Putamen (tissue), 1 donor: ENCODE results near the gene TMEM45A.
"Not testable (repeated sequence)": the region's sequence is repeated elsewhere in the genome, so short reads cannot be mapped to it uniquely, and the experiment has no call there.

ENCODE experiments used
- DNase-seq: peaks from one replicate; pipeline ENCODE4 v3.0.0-alpha.2; 2016; ENCODE audit warnings: low spot score

Gene TMEM45A

GRCh38 chr3:100575704-100576103, 83.3 kb downstream of the TMEM45A start:
- no peak for DNase-seq

- no peak for DNase-seq
Measured at GRCh38 chr3:100577382-100578008, 85.1 kb downstream of the TMEM45A start.

DNA sequence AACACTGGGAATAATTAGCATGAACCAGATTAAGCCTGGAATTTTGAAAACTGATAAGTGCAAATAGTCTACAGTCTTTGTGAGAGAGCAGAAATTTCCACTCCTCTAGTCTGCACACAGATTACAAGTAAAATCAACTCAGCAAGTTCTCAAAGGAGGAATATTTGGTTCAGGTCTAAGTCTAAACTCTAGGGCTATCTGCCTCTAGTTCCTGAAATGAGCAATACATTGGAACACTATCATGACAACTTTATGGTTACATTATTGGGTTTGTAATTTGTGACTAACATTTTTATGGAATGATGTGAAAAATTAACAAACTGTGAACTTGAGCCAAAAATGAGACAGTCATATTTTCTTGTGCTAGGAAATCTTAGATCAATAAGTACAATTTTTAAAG, 86.2 kb downstream of the TMEM45A start:
- DNase-seq, result no peak

- DNase-seq, result no peak
Measured at GRCh38 chr3:100580147-100580546, 87.7 kb downstream of the TMEM45A start.

DNA sequence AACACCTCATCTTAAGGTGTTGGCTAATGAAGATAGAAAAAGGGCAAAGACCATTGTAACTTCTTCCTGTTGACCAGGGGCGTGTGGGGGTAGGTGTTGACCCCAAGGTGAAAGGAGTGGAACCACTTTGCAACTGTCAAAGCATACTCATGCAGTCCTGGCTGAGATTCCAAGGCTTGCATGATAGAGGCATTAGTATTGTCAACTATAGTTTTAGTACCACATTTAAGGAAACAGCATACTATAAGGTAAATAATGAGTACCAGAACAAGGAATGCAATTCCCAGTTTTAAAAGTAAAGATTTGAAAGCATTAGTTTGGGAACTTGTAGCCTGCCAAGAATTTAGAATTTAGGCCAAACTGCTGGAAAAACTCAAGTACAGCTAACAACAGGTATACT, 89.2 kb downstream of the TMEM45A start:
- no peak for DNase-seq

DNA sequence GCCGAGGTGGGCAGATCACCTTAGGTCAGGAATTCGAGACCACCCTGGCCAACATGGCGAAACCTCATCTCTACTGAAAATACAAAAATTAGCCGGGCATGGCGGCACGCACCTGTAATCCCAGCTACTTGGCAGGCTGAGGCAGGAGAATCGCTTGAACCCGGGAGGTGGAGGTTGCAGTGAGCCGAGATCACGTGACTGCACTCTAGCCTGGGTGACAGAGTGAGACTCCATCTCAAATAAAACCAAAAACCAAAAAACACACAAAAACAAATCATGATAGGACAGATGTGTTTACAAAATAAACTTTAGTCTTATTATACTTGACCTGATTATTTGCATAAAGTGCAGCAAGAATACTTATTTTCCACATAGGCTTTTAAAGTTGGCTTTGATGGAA, 89.7 kb downstream of the TMEM45A start:
- DNase-seq, result not testable (repeated sequence)

GRCh38 chr3:100584101-100584660, 91.8 kb downstream of the TMEM45A start:
- no peak for DNase-seq

- no peak for DNase-seq
Measured at GRCh38 chr3:100586832-100587231, 94.4 kb downstream of the TMEM45A start.

- DNase-seq, result peak; percentile 74
Measured at GRCh38 chr3:100588251-100588650, 95.8 kb downstream of the TMEM45A start.

DNA sequence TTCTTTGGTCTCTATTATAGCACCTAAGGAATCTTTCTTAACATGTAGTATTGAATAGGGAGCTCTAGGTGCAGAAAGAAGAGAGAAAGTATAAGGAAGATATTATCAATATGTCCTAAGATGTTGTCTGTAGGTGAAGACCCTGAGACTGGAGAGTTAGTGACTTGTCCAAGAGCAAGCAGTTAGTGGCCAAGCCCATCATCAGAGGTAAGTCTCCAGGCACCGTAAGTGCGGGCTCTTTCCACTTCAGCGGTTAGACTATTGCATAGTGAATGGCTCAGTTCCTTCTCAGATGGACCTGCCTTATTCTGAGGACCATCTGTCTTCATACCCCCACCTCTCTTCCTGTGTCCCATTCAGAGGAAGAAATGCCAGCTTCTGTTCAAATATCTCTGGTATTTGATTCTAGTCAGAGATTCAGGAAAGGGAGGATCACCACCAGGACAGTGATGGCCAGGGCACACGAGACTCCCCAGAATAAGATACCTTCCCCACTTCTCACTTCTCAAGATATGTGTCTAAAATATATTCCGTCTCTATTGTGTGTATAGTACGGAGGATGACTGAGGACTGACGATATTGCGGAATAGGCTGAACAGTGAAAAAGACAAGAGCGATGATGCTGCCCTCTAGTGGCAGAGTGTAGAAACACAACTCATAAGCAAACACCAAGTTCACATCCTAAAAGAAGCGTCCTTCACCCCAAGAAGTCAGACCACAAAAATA, 97.9 kb downstream of the TMEM45A start:
- peak; percentile 74 for DNase-seq

GRCh38 chr3:100590840-100591147, 98.4 kb downstream of the TMEM45A start:
- no peak for DNase-seq

GRCh38 chr3:100591411-100591810, 99.0 kb downstream of the TMEM45A start:
- no peak for DNase-seq

DNA sequence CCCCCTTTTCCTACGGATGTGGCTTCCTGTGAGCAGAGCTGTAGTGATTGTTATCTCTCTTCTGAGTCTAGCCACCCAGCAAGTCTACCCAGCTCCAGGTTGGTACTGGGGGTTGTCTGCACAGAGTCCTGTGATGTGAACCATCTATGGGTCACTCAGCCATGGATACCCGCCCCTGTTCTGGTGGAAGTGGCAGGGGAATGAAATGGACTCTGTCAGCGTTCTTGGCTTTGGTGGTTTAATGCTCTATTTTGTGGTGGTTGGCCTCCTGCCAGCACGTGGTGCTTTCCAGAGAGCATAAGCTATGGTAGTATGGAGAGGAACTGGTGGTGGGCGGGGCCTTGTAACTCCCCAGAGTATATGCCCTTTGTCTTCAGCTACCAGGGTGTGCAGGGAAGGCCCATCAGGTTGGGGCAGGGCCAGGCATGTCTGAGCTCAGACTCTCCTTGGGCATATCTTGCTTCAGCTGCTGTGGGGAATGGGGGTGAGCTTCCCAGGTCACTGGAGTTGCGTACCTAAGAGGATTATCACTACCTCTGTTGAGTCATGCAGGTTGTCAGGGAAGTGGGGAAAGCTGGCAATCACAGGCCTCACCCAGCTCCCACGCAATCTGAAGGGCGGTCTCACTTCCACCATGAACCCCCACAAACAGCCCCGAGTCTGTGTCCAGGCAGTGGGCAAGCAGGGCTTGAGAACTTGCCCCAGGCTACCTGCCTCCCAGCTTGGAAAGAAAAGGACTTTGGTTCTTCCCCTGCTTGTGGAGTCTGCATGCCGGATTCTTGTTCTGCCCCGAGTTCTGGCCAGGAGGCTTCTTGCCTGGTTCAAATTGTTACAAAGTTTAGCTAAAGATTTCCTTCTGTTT, 108.0 kb downstream of the TMEM45A start:
- no peak for DNase-seq

DNA sequence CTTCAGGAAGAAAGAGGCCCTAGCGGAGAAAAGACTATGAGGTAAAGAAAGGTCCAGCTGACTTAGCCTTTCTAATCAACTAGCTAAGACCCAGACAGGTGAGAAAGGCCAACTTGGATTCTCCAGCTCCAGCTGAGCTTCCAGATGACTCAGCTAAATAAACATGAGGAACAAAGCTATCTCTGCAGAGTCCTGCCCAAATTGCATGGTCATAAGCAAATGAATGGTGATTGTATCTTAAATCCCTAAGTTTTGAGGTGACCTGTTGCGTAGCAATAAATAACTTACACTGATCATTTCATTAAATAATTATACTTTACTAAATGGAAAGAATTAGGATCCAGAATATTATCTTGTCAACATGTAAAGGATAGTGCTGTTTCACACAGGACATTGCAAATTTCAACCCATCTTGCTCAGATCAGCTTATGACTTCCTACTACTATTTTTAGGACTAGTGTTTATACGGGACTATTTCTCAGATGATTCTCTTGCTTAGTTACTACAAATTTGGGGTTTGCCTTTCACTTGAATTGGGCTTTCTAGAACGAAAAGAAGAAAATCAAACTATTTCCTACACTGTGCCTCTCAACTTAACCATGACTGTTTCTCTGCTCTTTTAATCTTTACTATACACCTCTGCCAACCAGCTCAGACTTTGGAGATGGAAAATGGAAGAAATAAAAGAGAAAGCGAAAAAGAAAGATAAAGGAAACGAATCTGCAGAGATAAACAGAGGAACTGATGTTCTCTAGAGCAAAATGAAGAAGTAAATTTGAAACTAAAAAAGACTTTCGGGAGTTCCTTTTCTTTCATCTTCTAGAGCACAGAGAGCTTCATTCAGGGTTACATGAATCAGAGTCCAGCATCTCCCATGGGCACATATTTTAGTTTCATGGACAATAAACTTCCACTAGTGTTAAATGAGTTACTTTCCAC, 110.4 kb downstream of the TMEM45A start:
- no peak for DNase-seq

- DNase-seq, result peak; percentile 27
Measured at GRCh38 chr3:100603469-100603868, 111.0 kb downstream of the TMEM45A start.

DNA sequence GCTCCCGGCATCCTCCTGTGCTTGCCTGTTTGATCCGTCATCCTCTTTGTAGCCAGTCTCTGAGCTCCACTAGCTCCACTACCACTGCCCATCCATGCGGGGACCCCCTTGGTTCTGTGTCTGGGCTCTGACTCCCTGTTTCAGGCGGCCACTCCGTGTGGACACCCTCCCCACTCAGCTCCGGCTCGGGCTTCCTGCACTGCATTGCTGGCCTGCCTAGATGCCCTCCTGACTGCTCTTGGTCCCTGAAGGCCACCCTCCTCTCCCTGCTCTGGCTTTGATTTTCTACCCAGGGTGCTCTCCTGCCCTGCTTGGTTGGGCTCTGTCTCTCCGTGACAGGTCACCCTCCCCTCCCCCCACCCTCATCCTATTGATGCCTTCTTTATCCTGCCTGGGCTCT, 112.9 kb downstream of the TMEM45A start:
- DNase-seq, result no peak

DNA sequence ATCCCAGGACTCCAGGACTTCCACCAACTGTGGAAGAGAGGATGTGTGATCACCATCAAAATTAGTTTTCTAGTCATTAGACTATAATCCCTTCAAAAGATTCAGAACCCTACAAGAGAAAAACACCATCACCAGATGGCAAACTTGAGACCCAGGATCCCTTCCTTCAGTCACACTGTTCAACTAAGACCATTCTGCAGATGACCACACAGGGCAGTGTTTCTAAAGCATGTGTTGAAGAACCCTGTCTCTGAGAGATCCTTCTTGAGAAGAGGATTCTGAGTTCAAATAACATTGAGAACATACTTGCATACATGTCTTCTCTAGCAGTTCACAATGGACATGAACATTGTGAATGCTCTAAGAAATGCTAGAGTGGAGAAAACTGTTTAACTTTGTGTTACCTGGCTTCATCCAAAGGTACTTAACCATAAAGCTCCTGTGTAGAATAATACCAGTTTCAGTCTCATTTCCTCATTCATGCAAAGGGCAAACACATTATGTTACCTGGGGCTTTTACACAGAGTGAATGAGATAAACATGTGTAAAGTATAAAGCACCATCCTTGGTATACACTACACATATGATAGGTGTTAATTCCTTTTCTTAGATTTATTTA, 114.6 kb downstream of the TMEM45A start:
- DNase-seq, result no peak

GRCh38 chr3:100609305-100609704, 116.9 kb downstream of the TMEM45A start, which contains the start of gene ADGRG7:
Gene ADGRG7 (plus strand): TSS chr3:100609601. CDS start chr3:100609857, 256 bp downstream.
- no peak for DNase-seq

DNA sequence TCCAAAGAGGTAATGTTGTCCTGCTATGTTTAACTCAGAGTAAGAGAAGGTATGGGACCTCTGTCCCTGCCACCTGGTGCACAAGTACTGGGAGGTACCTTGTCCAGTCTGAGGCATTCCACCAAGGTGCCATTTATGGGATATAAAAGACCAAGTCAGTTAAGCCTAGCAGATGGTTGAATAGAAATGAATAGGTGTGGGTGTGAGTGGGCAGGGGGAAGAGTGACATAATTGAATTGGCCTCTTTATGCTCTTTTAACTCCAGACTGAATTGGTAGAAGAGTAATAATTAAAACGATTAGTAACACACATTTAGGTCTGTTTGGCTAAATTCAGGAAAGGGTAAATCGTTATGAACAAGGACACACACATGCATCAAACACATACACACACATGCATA, 117.5 kb downstream of the TMEM45A start:
- no peak for DNase-seq

- DNase-seq, result no peak
Measured at GRCh38 chr3:100611221-100611620, 118.8 kb downstream of the TMEM45A start.
